Measurements from ENCODE around the gene IPO7. TPM values are rescaled to one million over a fixed set of nuclear protein-coding genes. Genes with fewer than 3 reads are reported as not detected.
A peak's percentile ranks its signal among the peaks of the same experiment; 100 is the strongest.

IPO7 gene
- total RNA-seq, 1 experiment from 2014 or later = 205 TPM

GRCh38 chr11:9462806-9463537, 78.5 kb downstream of the IPO7 start:
- Histone ChIP-seq H4K20me1 (ENCODE audit: control insufficient read depth, insufficient read depth, insufficient read length) (no peaks in the 10 kb centered on the region), H2AFZ (ENCODE audit: low read length) (no peak overlapping the region), H2BK20ac (ENCODE audit: low read depth, low read length, poor library complexity, severe bottlenecking) (no peak overlapping the region), H2BK15ac (ENCODE audit: low read depth, low read length) (no peak overlapping the region), H4K91ac (ENCODE audit: insufficient read length, low read depth, low read length) (no peak overlapping the region), H4K5ac (ENCODE audit: insufficient read length, low read depth, low read length) (no peak overlapping the region), H4K8ac (replicated peaks; ENCODE audit: insufficient read length, low read depth, low read length) (no peak overlapping the region), H3K27me3 (ENCODE audit: insufficient read depth, low read length) (no peaks in the 10 kb centered on the region), H2BK120ac (ENCODE audit: low read depth, low read length, poor library complexity, severe bottlenecking) (no peak overlapping the region), H2BK5ac (ENCODE audit: insufficient read length, low read length) (no peak overlapping the region), H3K27ac (ENCODE audit: insufficient read length, low read depth, low read length) (no peak overlapping the region), H3K14ac (ENCODE audit: insufficient read depth, low read length) (no peak overlapping the region), H3K4me2 (ENCODE audit: insufficient read depth, insufficient read length, low read length) (no peak overlapping the region), H3K4me1 (ENCODE audit: insufficient read depth, low read length) (no peaks in the 10 kb centered on the region), H3K9ac (ENCODE audit: extremely low read depth, insufficient read length, low read length) (no peak overlapping the region), H3K9me3 (ENCODE audit: control insufficient read depth, low read depth, low read length) (no peaks in the 10 kb centered on the region), H3K23ac (ENCODE audit: insufficient read length, low read depth, low read length) (no peak overlapping the region), H3K56ac (ENCODE audit: insufficient read length, low read depth, low read length) (no peak overlapping the region), H3K79me1 (ENCODE audit: insufficient read depth, low read depth, low read length, poor library complexity, severe bottlenecking) (peaks cover 4% of the 10 kb centered on the region), H3K4ac (ENCODE audit: low read depth, low read length) (no peak overlapping the region), H3K23me2 (ENCODE audit: insufficient read length, low read depth, low read length, poor library complexity, severe bottlenecking) (no peaks in the 10 kb centered on the region), H2BK12ac (ENCODE audit: insufficient read length, low read depth, low read length) (no peak overlapping the region), H3K18ac (ENCODE audit: insufficient read length, low read depth, low read length) (no peak overlapping the region), H2AK5ac (ENCODE audit: insufficient read length, low read length) (no peak overlapping the region), H3T11ph (ENCODE audit: low read length) (no peak overlapping the region), H3K79me2 (ENCODE audit: insufficient read depth, low read length) (peaks cover 4% of the 10 kb centered on the region; the same call in 1 of the 2 replicates)
- no peaks in the 10 kb centered on the region for H3K9me3 Mint-ChIP-seq
- no peaks in the 10 kb centered on the region for H3K27me3 Mint-ChIP-seq (ENCODE audit: low read depth)
- no CpG with 5 or more reads among the region's 8 CpGs for WGBS (ENCODE audit: extremely low coverage, insufficient read length, low lambda C conversion rate)
- no peak for DNase-seq
- H3K4me3 Mint-ChIP-seq = peak overlapping the region; percentile 95 to 96
- no peak for TF ChIP-seq CTCF (conservative IDR thresholded peaks at IDR 0.05)
- peak overlapping the region in 2 of 3 experiments; percentile 76 to 89; a peak in 4 of 7 replicates for H3K27ac Mint-ChIP-seq
- H3K4me1 Mint-ChIP-seq = peaks cover 13 to 14% of the 10 kb centered on the region in 2 experiments
- H3K36me3 Mint-ChIP-seq (ENCODE audit: insufficient read depth in 1 of 3, low read depth in 3 of 3) = peaks cover 5 to 8% (median 6%) of the 10 kb centered on the region in 3 experiments
